Measurements from ENCODE around the gene UPK1A.

Gene UPK1A

DNA sequence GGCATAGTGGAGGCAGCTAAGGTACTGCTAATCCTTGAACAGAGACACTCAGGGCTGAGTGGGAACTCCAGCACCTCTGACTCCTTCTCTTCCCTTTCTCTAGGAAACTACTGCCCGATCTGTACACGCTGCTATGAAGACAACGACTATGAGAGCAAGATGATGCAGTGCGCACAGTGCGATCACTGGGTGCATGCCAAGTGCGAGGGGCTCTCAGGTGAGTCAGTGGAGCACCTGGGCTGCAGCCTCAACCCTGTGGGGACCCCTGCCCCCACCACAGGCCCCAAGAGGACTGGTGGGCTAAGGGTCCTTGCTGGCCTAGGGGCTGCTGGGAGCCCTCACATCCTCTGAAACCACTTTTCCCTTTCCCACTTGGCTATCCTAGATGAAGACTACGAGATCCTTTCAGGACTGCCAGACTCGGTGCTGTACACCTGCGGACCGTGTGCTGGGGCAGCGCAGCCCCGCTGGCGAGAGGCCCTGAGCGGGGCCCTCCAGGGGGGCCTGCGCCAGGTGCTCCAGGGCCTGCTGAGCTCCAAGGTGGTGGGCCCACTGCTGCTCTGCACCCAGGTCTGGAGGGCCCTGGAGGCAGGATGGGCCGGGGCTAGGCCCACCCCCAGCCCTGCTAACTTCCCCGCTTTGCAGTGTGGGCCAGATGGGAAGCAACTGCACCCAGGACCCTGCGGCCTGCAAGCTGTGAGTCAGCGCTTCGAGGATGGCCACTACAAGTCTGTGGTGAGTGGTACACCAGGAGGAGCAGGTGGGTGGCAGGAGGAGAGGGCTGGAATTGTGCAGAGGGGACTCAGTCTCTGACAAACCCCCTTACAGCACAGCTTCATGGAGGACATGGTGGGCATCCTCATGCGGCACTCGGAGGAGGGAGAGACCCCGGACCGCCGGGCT is 61.0 kb downstream of the UPK1A start:
- ATAC-seq (replicated peaks; ENCODE audit: extremely low read depth, poor library complexity, severe bottlenecking) (no peak), DNase-seq (ENCODE audit: low spot score in 2 of 2) (no peak)
- H3K27me3 Mint-ChIP-seq: no peaks in the 10 kb centered on the region
- H3K36me3 Mint-ChIP-seq (ENCODE audit: insufficient read depth): peaks cover 56% of the 10 kb centered on the region
- no peaks in the 10 kb centered on the region for H3K9me3 Mint-ChIP-seq
- H3K4me1 Mint-ChIP-seq: peaks cover 14% of the 10 kb centered on the region
- no peak overlapping the region for H3K4me3 Mint-ChIP-seq
- H3K27ac Mint-ChIP-seq (ENCODE audit: low read depth): peak overlapping the region; percentile 73

All from central memory CD8-positive, alpha-beta T cell (primary cell).